ENCODE data around the gene SCNN1G. TPM values are rescaled to one million over a fixed set of nuclear protein-coding genes. Genes with fewer than 3 reads are reported as not detected.

Gene SCNN1G
- total RNA-seq, 3 donors from 2014 or later (not counting 1 experiment from before 2014, with no cell fraction given), result not detected

DNA sequence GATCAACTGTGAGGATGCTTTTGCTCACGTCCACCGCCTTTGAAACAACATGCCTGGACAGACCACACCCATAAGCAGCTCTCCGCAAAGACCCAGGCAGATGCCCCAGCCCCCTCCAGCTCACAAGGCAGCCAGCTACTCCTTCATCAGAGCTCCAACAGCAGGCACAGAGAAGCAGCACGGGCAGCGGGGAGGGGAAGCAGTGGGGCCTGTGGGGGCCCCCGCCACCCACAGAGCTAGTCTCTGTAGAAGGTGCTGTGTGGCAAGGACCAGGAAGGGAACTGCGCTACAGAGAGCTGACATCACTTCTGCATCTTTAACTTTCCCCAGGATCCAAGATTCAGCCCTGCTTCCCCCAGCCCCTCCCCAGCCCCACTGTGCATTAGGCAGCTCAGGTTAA lies 10.0 kb upstream of the SCNN1G start:
- ATAC-seq, result no peak
- no peak for DNase-seq
- no peaks in the 10 kb centered on the region for H3K4me1 ChIP-seq (ENCODE audit: control insufficient read depth, insufficient read depth, low read length)
- peaks cover 4% of the 10 kb centered on the region for H3K27me3 ChIP-seq (ENCODE audit: control insufficient read depth, insufficient read depth, low read length)
- 49% methylated on average over 7 of the region's 7 CpGs for WGBS (ENCODE audit: insufficient coverage)
- Mint-ChIP-seq H3K9me3 (no peaks in the 10 kb centered on the region), H3K27me3 (ENCODE audit: low read depth in 2 of 2) (peaks cover 27 to 38% of the 10 kb centered on the region in 2 donors), H3K4me3 (no peak overlapping the region), H3K4me1 (no peaks in the 10 kb centered on the region), H3K27ac (no peak overlapping the region), H3K36me3 (no peaks in the 10 kb centered on the region)
- H3K4me3 ChIP-seq (ENCODE audit: low read length), result no peak overlapping the region
- intact Hi-C loops (cut with micrococcal nuclease), result no loop called here
- no peaks in the 10 kb centered on the region for H3K9me3 ChIP-seq (ENCODE audit: control insufficient read depth, insufficient read depth, low read length)
- TF ChIP-seq, protein P1, sequence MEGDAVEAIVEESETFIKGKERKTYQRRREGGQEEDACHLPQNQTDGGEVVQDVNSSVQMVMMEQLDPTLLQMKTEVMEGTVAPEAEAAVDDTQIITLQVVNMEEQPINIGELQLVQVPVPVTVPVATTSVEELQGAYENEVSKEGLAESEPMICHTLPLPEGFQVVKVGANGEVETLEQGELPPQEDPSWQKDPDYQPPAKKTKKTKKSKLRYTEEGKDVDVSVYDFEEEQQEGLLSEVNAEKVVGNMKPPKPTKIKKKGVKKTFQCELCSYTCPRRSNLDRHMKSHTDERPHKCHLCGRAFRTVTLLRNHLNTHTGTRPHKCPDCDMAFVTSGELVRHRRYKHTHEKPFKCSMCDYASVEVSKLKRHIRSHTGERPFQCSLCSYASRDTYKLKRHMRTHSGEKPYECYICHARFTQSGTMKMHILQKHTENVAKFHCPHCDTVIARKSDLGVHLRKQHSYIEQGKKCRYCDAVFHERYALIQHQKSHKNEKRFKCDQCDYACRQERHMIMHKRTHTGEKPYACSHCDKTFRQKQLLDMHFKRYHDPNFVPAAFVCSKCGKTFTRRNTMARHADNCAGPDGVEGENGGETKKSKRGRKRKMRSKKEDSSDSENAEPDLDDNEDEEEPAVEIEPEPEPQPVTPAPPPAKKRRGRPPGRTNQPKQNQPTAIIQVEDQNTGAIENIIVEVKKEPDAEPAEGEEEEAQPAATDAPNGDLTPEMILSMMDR (IDR thresholded peaks at IDR 0.05), result no peak
- no peak overlapping the region for H3K27ac ChIP-seq (ENCODE audit: low read length)
- no peaks in the 10 kb centered on the region for H3K36me3 ChIP-seq (ENCODE audit: control insufficient read depth, insufficient read depth, low read length)

DNA sequence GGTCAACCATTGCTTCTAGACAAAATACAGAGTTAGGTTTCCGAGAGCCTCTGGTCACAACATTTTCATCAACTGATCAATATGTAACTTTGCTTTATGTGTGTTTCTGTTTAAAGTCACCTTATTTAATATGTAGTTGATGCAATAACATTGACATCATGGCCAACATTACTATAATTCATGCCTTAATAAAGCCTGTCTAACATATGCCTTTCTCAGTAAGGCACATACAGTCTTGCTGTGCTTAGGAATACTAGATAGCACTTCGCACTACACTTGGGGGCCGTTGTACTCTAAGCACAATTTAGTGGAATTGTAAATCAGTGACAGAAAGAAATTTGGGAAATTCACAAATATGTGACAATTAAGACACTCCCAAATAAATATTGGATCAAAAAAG lies 9.6 kb upstream of the SCNN1G start:
- H3K4me3 Mint-ChIP-seq, result no peak overlapping the region

DNA sequence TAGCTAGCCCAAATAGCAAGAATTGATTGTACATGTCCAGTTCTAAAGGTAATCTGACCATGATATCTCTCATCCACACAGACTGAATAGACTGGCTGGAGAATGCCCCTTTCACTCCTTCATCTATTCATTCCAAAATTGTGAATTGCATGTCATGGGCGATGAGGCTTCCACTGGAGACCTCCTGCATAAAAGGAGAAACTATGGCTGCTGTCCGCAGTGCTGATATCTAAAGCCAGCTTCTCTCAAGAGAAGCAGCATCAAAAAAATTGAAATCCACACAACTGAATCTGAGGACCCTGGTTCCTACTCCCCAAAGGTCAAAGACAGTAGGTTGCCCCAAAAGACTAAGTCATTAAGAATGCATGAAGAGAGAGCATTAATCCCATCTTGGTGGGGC lies 7.9 kb upstream of the SCNN1G start:
- H3K36me3 Mint-ChIP-seq, result no peaks in the 10 kb centered on the region
- intact Hi-C loops (cut with micrococcal nuclease), result no loop called here
- H3K4me1 ChIP-seq (ENCODE audit: control insufficient read depth, insufficient read depth, low read length), result no peaks in the 10 kb centered on the region
- H3K9me3 ChIP-seq (ENCODE audit: control insufficient read depth, insufficient read depth, low read length), result no peaks in the 10 kb centered on the region
- DNase-seq, result no peak
- no peak for ATAC-seq
- H3K27ac ChIP-seq (ENCODE audit: low read length), result no peak overlapping the region
- H3K4me3 Mint-ChIP-seq, result no peak overlapping the region
- TF ChIP-seq, protein P1 (IDR thresholded peaks at IDR 0.05), result no peak
- WGBS (ENCODE audit: insufficient coverage), result 56% methylated on average over 2 of the region's 2 CpGs
- peaks cover 4% of the 10 kb centered on the region for H3K27me3 ChIP-seq (ENCODE audit: control insufficient read depth, insufficient read depth, low read length)
- no peak overlapping the region for H3K27ac Mint-ChIP-seq
- H3K4me1 Mint-ChIP-seq, result no peaks in the 10 kb centered on the region
- H3K36me3 ChIP-seq (ENCODE audit: control insufficient read depth, insufficient read depth, low read length), result no peaks in the 10 kb centered on the region
- no peaks in the 10 kb centered on the region for H3K9me3 Mint-ChIP-seq
- H3K4me3 ChIP-seq (ENCODE audit: low read length), result no peak overlapping the region
- peaks cover 26 to 54% of the 10 kb centered on the region in 2 donors for H3K27me3 Mint-ChIP-seq (ENCODE audit: low read depth in 2 of 2)

More for the DNA sequence above, 9.6 kb upstream of the SCNN1G start:
- intact Hi-C loops (cut with micrococcal nuclease), result no loop called here
- ATAC-seq (no peak), DNase-seq (no peak)
- Histone ChIP-seq H3K27ac (ENCODE audit: low read length) (no peak overlapping the region), H3K4me1 (ENCODE audit: control insufficient read depth, insufficient read depth, low read length) (no peaks in the 10 kb centered on the region), H3K27me3 (ENCODE audit: control insufficient read depth, insufficient read depth, low read length) (peaks cover 4% of the 10 kb centered on the region), H3K36me3 (ENCODE audit: control insufficient read depth, insufficient read depth, low read length) (no peaks in the 10 kb centered on the region), H3K9me3 (ENCODE audit: control insufficient read depth, insufficient read depth, low read length) (no peaks in the 10 kb centered on the region), H3K4me3 (ENCODE audit: low read length) (no peak overlapping the region)
- H3K27me3 Mint-ChIP-seq (ENCODE audit: low read depth in 2 of 2), result peaks cover 23 to 43% of the 10 kb centered on the region in 2 donors
- TF ChIP-seq, protein P1 (IDR thresholded peaks at IDR 0.05), result no peak
- no peaks in the 10 kb centered on the region for H3K9me3 Mint-ChIP-seq
- H3K27ac Mint-ChIP-seq, result no peak overlapping the region
- H3K4me1 Mint-ChIP-seq, result no peaks in the 10 kb centered on the region
- no peaks in the 10 kb centered on the region for H3K36me3 Mint-ChIP-seq
- 100% methylated on average over 2 of the region's 3 CpGs for WGBS (ENCODE audit: insufficient coverage)

GRCh38 chr16:23175651-23176050 lies 6.9 kb upstream of the SCNN1G start:
- Mint-ChIP-seq H3K9me3 (no peaks in the 10 kb centered on the region), H3K4me3 (no peak overlapping the region), H3K27me3 (ENCODE audit: low read depth in 2 of 2) (peaks cover 25 to 51% of the 10 kb centered on the region in 2 donors), H3K27ac (no peak overlapping the region), H3K36me3 (no peaks in the 10 kb centered on the region), H3K4me1 (no peaks in the 10 kb centered on the region)
- Histone ChIP-seq H3K9me3 (ENCODE audit: control insufficient read depth, insufficient read depth, low read length) (no peaks in the 10 kb centered on the region), H3K4me3 (ENCODE audit: low read length) (no peak overlapping the region), H3K27me3 (ENCODE audit: control insufficient read depth, insufficient read depth, low read length) (peaks cover 4% of the 10 kb centered on the region), H3K27ac (ENCODE audit: low read length) (no peak overlapping the region), H3K36me3 (ENCODE audit: control insufficient read depth, insufficient read depth, low read length) (no peaks in the 10 kb centered on the region), H3K4me1 (ENCODE audit: control insufficient read depth, insufficient read depth, low read length) (no peaks in the 10 kb centered on the region)
- DNase-seq (no peak), ATAC-seq (no peak)
- intact Hi-C loops (cut with micrococcal nuclease), result no loop called here
- TF ChIP-seq, protein P1 (IDR thresholded peaks at IDR 0.05), result no peak
